ENCODE measurements around the gene MGST3.
"Not testable (repeated sequence)": the region's sequence is repeated elsewhere in the genome, so short reads cannot be mapped to it uniquely, and the experiment has no call there.

Gene MGST3

DNA sequence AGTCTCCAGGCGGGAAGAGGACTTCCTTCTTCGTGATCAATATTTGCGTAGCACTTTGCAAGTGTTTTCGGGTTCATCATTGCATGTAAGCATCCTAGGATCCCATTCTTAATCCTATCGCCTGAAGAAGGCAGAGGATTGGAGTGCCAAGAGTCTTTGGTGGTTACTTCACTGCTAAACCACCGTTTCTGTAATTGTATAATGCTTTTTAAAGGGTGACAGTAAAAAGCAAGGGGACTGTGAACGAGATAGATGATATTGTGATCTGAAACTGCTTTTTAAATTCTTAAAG, 67.7 kb downstream of the MGST3 start:
- no peak for DNase-seq

GRCh38 chr1:165699577-165699976, 68.5 kb downstream of the MGST3 start:
- DNase-seq, result no peak

DNA sequence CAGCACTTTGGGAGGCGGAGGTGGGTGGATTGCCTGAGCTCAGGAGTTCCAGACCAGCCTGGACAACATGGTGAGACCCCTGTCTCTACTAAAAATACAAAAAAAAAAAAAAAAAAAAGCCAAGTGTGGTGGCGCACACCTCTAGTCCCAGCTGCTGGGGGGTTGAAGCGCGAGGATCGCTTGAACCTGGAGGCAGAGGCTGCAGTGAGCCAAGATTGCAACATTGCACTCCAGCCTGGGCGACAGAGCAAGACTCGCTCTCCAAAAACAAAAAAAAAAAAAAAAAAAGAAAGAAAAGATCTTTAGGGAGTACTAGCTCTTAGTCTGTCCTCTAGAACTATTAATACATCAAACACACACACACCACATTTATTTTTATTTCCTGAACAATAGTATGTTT, 70.9 kb downstream of the MGST3 start:
- DNase-seq, result not testable (repeated sequence)

DNA sequence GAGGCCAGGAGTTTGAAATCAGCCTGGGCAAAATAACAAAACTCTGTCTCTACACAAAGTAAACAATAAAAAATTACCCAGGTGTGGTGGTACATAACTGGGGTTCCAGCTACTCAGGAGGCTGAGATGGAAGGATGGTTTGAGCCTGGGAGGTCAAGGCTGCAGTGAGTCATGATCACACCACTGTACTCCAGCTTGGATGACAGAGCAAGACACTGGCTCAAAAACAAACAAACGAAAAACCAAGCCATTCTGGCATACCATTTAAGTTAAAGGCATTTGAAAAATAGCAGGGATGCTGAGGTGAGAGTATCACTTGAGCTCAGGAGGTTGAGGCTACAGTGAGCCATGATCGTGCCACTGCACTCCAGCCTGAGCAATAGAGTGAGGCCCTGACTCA, 72.6 kb downstream of the MGST3 start:
- no peak for DNase-seq
